HG03432 (cell line): Measurements from ENCODE around the gene REEP5.
A peak's percentile ranks its signal among the peaks of the same experiment; 100 is the strongest.
"Not testable (repeated sequence)": the region's sequence is repeated elsewhere in the genome, so short reads cannot be mapped to it uniquely, and the experiment has no call there.

ENCODE experiments used
- ATAC-seq: cut with Tn5 transposase; IDR thresholded peaks from one replicate; pipeline ENCODE4 v1.9.1; 2021; ENCODE audit warnings: mild to moderate bottlenecking, moderate library complexity; ENCODE audit not compliant: unreplicated experiment

The REEP5 gene

DNA sequence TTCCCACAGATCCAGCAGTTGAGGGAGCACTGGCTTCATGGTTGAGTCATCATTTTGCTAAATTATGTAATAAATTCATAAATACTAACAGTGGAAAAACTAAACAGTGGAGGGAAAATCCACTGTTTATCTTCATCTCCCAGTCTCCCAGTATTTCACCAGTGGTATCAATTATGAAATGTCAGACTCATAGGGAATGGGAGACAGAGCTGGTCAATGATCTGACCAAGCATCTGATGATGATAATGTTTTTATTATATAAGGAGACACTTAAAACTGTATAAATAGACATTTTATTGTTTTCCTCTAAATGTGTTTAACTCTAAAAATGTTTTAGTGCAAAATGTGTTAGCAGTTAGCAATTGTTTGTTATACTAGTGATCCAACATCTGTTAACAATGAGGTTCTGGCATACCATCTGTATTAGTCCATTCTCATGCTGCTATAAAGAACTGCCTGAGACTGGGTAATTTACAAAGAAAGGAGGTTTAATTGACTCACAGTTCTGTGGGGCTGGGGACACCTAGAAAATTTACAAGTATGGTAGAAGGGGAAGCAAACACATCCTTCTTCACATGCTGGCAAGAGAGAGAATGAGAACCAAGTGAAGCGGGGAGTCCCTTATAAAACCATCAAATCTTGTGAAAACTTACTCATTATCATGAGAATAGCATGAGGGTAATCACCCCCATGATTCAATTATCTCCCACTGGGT is 11.8 kb upstream of the REEP5 start:
- no peak for ATAC-seq

DNA sequence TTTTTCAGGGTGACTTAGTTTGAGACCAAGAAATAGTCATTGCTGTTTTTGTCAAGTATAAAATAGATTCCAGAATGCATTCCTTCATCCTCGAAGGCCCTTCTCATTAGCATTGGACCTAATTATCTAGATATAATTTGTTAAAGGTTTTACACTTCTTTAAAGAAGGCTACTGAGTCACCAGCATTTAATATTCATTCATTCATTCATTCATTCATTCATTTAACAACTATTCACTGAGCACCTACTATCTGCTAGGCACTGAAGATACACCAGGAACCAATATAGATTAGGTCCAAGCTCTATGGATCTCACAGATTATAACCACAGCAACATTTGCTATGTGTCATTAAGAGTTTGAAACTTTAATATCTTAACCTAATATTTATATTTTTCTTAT is 11.1 kb upstream of the REEP5 start:
- no peak for ATAC-seq

DNA sequence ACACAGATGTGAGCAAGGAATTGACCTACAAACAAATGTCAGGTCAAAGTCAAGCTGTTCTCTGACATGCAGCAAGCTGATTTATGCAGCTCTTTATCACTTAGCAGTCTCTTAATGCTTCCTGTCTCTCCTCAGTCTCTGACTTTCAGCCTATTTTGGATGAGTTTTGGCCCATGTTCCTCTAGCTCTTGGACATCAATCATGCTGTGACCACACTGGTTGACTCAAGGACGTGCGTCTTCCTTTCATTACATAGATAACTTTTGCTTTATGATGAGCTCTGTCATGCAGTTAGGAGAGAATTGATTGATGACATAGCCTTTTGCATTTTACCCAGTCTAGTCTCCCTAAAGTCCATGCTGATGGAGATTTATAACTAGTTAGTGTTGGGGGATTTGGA is 9.4 kb upstream of the REEP5 start:
- ATAC-seq: no peak

DNA sequence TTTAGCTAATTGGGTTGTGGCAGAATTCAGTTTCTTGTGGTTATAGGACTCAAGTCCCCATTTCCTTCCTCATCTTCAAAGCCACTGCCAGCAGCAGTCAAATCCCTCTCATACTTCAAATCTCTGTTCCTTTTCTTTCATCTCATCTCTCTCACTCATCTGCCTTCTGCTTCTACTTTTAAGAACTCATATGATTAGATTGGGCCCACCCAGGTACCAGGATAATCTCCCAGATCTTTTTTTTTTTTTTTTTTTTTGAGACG is 8.0 kb upstream of the REEP5 start:
- ATAC-seq: peak; percentile 54

DNA sequence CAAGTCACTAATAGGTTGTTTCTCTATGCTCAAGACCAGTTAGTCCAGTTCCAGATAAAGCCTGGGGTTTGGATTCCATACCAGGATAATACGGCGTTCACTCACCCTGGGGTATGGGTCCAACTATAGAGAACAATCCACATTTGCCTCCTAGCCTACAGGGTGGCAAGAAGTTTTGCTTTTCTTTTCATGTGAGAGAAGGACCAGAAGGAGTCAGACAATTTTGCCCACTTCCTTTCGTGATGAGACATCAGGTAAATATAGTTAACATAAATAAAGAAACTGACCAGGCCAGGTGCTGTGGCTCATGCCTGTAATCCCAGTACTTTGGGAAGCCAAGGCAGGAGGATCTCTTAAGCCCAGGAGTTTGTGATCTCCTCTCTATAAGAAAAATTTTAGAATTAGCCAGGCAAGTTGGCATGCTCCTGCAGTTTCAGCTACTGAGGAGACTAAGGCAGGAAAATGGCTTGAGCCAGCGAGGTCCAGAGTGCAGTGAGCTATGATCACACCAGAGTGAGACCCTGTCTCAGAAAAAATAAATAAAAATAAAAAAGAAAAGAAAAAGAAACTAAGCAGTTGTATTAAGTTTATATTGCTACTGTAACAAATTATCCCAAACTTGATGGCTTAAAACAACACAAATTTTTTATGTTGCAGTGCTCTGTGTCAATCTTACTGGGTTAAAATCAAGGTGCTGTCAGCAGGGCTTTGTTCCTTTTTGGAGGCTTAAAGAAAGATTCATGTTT is 7.5 kb upstream of the REEP5 start:
- ATAC-seq: peak; percentile 73

DNA sequence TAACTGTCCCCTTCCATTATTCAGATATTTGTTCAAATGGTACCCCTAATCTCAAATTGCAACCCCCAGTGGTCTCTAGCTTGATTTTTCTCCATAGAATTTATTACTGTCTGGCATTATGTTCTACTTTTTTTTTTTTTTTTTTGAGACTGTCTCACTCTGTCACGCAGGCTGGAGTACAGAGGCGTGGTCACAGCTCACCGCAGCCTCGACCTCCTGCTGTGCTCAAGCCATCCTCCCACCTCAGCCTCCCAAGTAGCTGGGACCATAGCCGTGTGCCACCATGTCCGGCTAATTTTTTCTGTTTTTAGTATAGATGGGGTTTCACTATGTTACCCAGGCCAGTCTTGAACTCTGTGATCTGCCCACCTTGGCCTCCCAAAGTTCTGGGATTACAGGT is 2.0 kb upstream of the REEP5 start:
- ATAC-seq: no peak

DNA sequence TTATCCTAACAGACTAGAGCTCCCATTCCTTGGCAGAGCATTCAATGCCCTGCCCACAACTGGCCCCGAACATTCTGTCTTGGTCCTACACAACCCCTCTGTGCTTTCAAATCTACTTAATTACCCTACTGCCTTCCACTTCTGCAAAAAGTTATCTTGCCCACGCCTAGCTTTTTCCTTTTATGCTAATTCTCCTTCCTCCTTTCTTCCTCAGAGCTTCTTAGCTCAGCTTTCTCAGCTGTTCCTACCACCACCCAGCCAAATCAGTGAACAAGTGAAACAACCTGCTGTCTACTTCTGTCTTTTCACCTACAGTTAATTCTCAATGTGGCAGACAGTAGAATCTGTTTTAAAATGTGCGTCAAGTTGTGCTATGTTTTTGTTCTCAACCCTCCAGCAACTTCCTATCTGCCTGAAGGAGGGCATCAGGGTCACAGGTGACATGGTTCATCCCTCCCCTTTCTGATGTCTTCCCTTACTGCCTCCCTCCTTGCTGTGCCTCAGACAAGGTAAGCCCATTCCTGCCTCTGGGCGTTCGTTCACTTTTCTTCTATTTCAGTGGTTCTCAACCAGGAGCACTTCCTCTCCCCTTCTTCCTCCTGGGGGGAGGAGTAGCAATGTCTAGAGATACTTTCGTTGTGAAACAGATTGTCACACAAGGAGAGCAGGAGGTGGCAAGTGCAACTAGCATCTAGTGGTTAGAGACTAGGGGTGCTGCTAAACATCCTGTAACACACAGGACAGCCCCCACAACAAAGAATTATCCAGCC is 1.3 kb upstream of the REEP5 start:
- ATAC-seq: peak; percentile 45

DNA sequence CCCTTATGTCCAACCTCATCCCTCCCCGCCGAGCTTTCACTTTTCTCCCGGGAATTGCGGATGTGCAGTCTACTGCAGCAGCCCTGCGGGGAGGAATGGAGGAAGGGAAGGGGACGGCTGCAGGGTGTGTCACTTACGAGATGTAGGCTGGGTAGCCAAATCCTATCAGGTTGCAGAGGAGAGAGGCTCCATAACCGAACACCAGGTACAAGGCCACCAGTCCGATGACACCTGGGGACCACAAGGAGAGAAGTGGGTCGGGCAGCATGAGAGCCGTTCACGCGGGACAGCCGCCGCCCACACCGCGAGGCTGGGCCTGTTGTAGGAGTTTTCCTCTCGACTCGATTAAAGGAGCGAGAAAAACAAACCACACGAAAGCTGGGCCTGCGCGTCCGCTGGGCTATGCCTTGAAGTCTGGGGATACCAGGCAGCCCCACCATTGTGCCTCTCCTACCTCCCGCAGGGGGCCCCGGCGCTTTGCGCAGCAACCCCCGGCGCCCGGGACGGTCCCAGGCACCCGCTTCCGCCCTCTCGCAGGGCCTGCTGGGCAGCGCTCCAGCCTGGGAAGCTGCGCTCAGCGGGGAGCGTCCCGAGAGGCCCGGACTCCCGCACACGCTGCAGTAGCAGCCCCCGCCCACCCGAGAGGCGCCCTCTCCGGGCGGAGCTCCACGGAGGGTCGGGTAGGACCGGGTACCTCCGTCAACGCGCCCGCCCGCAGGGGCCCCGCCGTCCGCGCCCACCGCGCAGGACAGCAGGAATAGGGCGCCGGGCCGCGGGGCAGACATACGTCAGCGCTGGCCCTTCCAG is 798 bp downstream of the REEP5 start:
- ATAC-seq: peak; percentile 49

DNA sequence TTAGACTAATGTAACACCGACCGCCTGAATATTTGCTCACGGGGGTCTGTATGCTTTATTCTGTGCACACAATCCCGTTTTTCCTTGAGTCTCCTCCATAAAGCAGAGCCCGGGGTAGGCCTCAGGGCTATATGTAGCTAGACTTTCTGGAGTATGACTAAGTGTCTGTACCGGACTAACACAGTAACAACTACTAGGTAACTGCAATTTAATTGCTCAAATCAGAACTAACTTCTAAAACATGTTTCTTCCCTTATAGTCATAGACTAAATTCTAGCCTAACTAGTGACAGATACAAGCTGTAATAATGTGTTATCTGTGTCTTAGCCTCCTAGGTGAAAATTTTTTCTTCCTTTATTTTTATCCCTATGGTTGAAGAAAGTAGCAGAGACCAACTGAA is 2.1 kb downstream of the REEP5 start:
- ATAC-seq: no peak

DNA sequence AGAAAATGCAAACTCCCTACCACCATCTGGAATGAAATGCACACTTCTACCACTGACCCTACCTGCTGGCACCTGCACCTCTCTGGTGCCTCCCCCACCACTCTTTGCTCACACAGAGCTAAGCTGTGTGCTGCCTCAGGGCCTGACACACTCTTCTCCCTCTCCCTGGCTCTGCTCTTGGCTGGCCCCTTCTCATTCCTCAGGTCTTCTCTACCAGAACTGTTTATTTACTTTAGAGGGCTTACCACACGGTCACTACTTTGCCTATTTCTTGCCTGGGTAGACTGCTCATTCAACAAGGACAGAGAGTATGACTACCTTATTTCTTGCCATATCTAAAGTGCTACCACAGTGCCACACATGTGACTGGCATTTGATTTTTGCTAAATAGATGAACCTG is 3.3 kb downstream of the REEP5 start:
- ATAC-seq: no peak

DNA sequence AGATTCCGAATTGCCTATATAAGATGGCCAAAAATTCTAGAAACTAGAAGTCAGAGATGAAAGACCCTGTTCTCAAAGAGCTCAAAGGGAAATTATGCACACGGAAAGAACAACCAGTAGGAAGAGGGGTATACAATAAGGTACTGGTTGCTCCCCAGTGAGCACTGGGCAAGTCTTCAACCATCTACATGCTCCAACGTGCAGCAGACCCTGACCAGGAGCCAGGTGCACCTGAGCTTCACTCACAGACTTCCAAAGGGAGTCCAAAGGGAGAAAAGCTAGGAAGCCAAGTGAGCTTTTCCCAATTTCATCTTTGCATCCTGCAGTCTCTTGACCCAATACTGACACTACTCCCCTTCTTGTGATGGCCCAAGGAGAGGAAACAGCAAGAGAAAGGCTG is 3.9 kb downstream of the REEP5 start:
- no peak for ATAC-seq

DNA sequence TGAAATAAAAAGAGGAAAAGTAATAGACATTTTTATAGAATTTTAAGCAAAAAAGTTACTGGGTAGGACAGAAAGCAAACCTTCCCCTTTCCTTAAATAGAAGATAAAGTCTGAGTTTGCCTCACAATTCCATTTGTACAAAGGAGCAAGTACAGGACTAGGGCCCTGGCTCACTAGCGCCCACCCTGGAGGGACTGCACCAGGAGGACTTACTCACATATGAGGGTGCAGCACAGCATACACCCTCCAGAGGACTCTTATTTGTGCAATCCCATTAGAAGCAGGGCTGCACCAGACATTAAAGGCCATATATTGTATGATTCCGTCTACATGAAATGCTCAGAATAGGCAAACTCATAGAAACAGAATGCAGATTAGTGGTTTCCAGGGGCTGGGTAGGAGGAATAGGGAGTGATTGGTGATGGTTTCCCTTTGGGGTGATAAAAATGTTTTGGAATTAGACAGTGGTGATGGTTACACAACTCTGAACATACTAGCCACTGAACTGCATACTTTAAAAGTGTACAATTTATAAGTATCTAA is 4.5 kb downstream of the REEP5 start:
- no peak for ATAC-seq

DNA sequence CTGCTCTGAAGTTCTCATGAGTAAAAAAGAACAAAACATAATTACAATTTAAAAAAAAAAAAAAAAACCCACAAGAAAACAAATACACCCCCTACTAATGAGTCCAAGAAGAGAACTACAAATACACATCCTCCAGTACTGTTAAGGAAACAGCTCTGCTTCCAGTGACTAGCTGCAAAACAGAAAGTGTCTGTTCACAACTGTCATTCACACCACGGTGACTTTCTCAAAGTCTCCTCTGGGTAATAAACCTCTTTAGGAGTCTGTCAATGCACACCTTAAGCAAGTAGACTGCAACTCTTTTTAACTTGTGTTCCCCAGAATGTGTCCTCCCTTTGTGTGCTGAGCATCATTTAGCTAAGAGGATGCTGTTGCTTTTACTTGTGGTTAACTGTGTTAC is 6.2 kb downstream of the REEP5 start:
- peak; percentile 56 for ATAC-seq

DNA sequence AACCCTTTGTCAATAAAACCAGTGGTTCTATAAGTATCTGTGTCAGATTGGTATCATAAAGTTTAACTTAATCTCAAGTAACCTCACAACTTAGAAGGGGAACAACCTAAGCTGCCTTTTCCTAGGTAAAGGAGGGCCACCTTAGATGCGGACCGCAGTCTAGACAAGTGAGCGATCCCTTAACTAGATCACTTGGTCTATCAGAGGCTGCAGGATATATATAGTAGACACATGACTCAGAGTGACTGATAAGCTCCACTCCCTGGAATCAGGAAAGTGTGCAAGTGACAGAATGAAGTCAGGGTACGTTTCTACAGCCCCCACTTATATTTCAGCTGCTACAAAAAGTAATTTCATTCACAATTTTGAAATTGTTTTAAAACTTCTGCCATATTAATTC is 7.4 kb downstream of the REEP5 start:
- no peak for ATAC-seq

DNA sequence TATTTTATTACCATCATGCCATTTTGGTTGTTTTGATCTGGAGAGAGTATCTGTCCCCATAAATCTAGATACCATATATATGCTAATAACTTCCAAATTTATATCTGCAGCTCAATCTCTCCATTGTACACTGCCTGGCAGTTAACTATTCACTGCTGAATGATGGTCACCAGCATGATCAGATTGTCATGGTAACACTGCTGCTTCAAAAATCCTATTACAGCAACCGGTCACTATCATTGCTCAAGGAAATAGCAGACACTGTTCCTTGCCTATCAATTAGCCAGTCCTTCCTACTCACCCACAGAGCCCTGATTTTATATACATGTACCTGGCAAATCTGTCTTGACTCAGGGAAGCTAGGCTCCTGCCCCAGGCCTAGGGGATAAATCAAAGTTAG is 11.5 kb downstream of the REEP5 start:
- no peak for ATAC-seq

DNA sequence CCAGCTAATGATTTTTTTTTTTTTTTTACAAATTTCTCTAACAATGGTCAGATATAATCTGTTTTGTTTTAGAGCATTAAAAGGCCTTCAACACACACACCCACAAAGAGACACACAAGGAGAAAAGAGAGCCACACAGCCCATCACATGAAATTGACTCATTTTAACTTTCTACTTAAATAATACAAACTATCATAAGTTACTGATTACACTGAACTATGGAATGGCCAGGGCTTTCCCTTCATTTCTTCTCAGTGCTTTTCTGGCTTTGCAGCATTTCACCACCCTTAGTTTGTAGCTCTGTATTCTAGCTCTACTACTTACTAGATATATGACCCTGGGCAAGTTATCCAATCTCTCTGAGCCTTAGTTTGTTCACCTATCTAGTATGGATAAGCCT is 13.2 kb downstream of the REEP5 start:
- no peak for ATAC-seq

DNA sequence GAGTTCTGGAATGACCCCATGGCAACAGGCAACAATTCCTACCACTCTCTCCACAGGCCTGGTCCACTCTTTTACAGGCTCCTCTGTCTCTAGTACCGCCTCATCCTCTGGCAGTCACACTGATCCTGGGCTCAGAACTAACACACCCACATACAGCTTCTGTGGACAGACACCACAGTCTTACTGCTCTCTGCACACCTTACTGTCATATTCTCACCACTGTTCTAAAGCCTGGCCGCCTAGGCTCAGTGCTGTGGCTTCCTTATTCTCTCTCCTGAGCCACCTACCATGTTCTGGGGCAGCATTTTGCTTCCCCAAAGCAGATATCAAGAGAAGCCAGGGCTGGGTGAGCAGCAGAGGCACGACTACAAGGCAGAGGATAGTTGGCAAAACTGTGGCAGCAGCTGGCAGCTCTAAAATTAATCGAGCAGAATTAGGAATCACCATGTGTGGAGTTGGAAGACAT is 14.8 kb downstream of the REEP5 start:
- peak; percentile 48 for ATAC-seq

DNA sequence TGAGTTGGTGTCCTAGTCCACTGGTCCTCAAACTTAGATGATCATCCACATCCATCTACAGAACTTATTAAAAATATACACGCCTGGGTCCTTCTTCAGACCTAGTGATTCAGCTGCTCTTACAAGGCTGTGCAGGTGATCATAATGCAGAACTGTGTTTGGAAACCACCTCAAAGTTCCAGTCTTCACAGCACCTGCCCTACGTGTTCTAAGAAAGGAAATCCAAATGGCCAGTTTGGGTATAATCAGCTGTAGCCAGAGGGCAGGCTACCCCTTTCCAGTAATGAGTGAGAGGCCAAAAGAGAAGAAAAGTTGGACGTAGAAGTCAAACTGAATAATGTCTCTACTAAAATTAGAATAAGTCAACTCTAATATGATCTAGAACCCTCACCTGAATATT is 15.4 kb downstream of the REEP5 start:
- peak; percentile 32 for ATAC-seq

DNA sequence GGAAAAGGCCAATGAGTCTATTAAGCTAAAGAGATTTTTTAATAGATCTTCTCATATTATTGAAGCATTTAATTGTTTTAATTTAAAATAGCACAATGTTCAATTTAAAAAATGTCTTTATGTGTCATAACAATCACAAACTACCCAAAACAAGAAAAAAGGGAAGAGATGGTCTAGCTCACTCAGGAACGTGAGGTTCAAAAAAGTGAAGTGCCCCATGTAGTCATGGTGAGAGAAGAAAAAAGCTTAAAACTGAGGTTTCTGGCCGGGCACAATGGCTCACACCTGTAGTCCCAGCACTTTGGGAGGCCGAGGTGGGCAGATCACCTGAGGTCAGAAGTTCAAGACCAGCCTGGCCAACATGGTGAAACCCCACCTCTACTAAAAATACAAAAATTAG is 17.0 kb downstream of the REEP5 start:
- not testable (repeated sequence) for ATAC-seq

DNA sequence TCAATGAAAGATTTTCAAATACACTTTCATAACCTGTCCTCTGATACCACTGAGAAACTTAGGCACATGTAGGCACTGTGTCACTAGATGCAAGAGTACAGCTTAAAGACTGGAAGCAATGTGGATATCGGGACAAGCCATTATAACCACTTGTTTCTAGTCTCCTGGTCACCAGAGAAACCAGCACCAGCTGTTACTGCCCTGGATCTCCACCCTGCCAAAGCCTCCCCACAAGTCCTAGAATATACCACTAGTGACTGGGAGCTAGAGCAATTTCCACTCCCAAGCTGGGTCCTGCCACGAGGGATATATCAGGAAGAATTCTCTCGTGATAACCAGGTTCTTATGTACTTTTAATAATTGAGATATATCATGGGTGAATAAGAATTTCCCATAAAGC is 19.5 kb downstream of the REEP5 start:
- ATAC-seq: no peak

DNA sequence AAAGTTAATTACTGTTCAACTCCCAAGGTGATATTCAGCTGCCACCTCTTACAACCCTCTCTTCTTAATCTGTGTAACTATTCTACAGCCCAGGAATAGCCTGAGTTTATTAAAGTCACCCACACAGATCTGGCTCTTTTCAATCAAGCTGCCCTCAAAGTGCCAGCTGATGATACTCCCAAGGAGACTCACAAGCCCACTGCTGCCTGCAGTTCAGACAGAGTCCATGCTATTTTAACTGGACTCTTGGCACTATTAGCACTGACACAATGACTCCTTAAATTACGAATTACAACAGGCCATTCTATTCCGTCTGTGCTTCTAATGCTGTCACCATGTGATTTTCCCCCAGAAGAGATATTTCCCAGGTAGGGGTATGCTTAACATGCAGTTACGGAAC is 26.3 kb downstream of the REEP5 start:
- no peak for ATAC-seq
